Choroid plexus epithelial cell (primary cell): ENCODE results near the gene SH3GL1.

ENCODE experiments used
- DNase-seq: peaks from one replicate; pipeline ENCODE4 v3.0.0-alpha.2; 2010; ENCODE audit warnings: low read depth
- H3K4me3 ChIP-seq: 2 replicates; pipeline ENCODE4 v1.5.1; 2011; ENCODE audit warnings: low read depth, mild to moderate bottlenecking, control low read depth, low read length, moderate library complexity
- TF ChIP-seq, protein P1 (sequence below): conservative IDR thresholded peaks from 2 replicates; pipeline ENCODE4 v1.5.1; 2011; ENCODE audit warnings: low read depth, mild to moderate bottlenecking, control low read depth, inconsistent platforms, low read length, moderate library complexity

Gene SH3GL1

DNA sequence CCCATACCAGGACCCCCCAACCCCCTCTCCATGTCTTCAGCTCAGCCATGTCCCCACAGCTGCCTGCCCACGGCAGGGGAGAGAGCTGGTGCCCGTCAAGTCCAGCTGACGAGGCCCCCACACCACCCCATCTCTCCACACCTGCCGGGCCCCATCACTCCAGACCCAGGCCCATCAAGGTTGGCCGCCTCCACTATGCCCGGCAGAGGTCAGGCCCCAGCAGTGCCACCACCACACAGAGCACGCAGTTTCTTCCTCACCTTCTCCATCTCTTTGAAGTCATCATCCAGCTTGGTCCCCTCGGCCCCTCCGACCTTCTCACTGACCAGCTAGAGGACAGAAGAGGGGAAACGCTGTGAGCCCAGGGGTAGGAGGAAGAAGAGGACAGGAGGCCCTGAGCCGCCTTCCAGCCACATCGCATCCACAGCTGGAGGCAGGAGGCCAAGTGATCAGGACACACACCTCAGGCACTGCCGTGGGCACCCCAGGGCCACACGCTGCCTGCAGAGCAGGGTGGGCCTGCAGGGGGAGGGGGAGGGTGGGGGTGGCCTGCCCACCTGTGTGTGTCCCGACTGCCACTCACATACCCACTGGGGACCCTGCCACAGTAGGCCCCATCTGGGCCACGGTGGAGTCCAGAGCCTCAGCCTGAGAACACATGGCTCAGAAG lies 33.5 kb downstream of the SH3GL1 start:
- H3K4me3 ChIP-seq, result no peak overlapping the region
- TF ChIP-seq, protein P1, sequence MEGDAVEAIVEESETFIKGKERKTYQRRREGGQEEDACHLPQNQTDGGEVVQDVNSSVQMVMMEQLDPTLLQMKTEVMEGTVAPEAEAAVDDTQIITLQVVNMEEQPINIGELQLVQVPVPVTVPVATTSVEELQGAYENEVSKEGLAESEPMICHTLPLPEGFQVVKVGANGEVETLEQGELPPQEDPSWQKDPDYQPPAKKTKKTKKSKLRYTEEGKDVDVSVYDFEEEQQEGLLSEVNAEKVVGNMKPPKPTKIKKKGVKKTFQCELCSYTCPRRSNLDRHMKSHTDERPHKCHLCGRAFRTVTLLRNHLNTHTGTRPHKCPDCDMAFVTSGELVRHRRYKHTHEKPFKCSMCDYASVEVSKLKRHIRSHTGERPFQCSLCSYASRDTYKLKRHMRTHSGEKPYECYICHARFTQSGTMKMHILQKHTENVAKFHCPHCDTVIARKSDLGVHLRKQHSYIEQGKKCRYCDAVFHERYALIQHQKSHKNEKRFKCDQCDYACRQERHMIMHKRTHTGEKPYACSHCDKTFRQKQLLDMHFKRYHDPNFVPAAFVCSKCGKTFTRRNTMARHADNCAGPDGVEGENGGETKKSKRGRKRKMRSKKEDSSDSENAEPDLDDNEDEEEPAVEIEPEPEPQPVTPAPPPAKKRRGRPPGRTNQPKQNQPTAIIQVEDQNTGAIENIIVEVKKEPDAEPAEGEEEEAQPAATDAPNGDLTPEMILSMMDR, result no peak
- no peak for DNase-seq

DNA sequence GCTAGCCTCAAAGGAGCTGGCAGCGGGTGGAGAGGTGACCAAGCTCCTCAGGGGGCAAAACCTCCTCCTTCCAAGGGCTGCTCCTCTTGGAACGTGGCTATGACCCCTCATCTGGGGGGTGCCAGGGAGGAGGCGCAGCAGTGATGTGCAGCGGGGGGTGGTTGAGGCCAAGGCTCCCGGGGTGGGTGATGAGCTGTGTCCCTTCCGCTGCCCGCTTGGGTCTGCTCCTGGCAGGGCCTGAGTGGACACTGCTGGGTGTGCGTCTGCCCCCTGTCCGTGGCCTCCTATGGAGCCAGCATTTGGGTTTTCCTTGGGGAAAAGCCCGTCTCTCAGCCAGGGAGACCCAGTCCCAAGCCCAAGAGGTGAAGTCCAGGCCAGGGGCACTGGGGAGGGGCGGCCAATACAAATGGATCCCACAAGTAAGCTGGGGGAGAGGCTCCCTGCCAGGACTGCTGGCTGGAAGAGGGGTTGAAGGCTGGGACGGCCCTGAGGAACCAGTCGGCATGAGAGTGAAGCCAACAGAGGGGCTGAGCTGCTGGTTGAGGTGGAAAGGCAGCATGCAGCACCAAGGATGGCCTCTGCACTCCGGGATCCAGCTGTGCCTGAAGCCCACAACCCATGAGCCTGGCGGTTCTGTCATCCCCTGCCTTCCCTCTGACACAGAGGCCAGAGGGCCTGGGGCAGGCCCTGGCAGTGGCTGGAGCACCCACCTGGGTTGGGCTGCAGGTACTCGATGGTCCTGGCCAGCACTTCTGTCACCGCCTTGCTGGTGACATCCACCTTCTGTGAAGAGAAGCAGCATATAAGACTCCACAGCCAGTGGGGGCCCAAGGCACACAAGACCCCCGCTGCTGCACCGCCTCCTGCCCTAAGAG lies 34.3 kb downstream of the SH3GL1 start:
- no peak for DNase-seq
- TF ChIP-seq, protein P1, result no peak
- no peak overlapping the region for H3K4me3 ChIP-seq

DNA sequence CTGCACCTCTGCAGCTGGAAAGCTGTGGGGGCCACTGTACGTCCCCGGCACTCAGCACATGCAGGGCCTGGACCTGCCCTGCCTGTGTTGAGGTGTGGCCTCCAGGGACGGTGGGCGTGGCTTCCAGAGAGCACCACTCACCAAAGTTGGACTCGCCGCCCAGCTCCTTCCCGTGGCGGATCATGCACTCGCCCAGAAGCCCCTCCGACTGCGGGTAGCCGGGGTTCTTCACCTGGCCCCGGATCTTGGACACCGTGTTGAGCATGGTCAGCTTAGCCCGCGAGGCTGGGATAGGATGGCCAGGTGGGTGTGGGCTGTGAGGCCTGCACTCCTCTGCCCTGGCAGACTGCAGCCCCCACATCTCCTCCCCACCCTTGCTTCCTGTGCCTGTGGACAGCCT lies 35.0 kb downstream of the SH3GL1 start:
- TF ChIP-seq, protein P1, result no peak
- DNase-seq, result no peak
- H3K4me3 ChIP-seq, result no peak overlapping the region

DNA sequence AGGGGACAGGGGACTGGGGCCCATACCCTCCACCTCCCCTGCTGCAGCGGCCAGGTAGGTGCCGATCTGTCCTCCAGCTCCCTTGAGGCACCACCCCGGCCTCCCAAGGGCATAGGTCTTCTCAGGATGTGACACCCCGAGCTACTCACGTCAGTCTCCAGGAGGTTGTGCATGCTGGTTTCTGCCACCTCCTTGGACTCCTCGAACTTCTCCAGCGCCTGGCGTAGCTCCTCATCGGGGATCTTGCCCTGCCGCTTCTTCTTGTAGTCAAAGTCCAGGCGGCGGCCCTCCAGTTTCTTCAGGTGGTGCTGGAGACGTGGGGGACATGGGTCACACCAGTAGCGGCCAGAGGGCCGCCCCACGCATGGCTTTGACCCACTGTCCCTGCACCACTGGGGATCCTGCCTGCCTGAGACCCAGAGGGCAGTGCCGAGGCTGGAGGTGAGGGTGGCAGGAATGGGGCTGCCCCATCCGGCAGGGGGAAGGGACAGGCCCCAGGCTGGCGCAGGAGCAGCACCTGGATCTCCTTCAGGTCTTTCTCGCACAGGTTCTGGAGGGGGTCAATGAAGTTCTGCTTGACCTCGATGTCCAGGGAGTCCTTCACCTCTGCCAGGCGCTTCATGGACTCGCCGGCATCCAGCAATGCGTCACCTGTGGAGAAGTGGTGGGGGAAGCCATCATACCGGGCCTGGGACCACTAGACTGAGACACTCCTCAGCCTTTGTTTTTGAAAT lies 36.6 kb downstream of the SH3GL1 start:
- DNase-seq, result no peak
- H3K4me3 ChIP-seq, result no peak overlapping the region
- TF ChIP-seq, protein P1, result no peak

DNA sequence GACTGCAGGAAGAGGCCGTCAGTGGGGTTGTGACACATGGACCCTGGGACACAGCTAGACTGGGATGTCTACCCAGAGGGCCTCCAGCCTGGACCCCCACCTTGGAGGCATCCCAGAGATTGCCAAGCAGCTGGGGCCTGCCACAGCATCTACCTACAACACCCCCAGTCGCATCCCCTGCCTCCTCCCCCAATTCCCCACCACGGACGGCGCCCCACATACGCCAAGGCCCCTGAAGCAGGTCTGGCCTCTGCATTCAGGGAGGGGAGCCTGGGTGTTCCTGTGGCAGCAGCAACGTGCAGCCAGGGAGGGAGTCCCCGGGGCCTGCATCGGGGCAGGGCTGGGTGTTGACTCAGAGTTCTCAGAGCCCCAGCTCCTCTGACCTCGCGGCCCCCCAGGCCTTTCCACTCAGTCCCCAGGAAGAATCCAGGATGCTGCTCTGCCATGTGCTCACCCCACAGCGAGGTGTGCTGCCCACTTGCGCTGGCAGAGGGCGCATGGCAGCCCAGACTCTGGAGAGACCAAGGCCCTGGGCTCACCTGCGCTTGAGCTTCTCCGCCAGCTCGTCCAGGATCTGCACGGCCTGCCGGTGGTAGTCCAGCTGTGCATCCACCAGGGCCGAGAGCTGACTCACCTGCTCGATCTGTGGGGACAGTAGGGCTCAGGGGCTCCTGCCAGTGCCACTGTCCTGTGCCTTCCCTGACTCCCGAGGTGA lies 37.4 kb downstream of the SH3GL1 start:
- H3K4me3 ChIP-seq, result no peak overlapping the region
- TF ChIP-seq, protein P1, result peak; percentile 32
- DNase-seq, result no peak

DNA sequence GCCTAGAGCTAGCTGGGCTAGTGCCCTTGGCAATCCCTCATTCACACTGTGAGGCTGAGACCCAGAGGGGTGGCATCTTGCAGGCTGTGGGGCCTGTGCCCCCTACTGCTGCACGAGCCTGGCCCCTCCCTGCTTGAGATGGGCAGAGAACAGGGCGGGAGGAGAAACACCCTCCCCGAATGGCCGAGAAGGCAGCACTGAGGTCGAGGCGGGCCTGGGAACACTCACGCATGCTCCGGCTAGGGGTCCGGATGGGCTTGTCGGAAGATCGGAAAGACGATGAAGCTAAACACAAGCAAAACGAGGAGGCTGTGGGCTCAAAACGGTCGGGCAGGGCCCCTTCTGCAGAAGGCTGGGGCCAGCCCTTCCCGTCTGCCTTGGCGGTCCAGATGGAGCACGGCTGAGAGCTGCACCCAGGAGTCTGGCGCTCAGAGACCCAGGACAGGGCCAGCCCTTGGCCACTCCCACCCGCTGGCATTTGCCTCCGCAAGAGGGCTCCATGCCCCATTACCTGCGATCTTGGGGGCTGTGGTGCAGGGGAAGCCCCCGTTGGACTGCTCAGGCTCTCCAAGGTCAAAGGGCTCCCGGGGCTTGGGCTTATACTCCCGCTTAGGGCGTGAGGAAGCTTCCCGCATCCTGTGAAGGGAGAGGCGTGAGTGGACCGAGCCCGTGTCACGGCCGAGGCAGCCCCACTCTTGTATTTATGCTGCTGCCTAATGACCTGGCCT lies 38.1 kb downstream of the SH3GL1 start:
- no peak for DNase-seq
- TF ChIP-seq, protein P1, result no peak
- no peak overlapping the region for H3K4me3 ChIP-seq
